Smooth muscle cell (in vitro differentiated cells): ENCODE measurements around the gene HOXB1. TPM values are rescaled to one million over a fixed set of nuclear protein-coding genes. Genes with fewer than 3 reads are reported as not detected.
"Not testable (repeated sequence)": the region's sequence is repeated elsewhere in the genome, so short reads cannot be mapped to it uniquely, and the experiment has no call there.

ENCODE experiments used
- DNase-seq: peaks from one replicate; lab custom pipeline; 2025; ENCODE audit not compliant: unreplicated experiment; lab: John Stamatoyannopoulos, UW
- H2AFZ ChIP-seq: fragments of 200-600 bp; sonication (generic); 2 replicates; pipeline ENCODE4 v1.6.0; 2016; ENCODE audit warnings: antibody characterized with exemption, low read depth, mild to moderate bottlenecking
- H3F3A ChIP-seq: fragments of 200-600 bp; sonication (generic); 2 replicates; pipeline ENCODE4 v1.6.0; 2017; ENCODE audit warnings: antibody characterized with exemption, low read depth
- H3K27ac ChIP-seq: fragments of 200-600 bp; sonication (generic); 2 replicates; pipeline ENCODE4 v1.5.1; 2016; ENCODE audit warnings: low read depth, mild to moderate bottlenecking
- H3K27me3 ChIP-seq: fragments of 200-600 bp; sonication (generic); 2 replicates; pipeline ENCODE4 v1.6.1; 2016; ENCODE audit warnings: low read depth, mild to moderate bottlenecking
- H3K36me3 ChIP-seq: fragments of 200-600 bp; sonication (generic); 2 replicates; pipeline ENCODE4 v1.5.1; 2016; ENCODE audit warnings: low read depth
- H3K4me1 ChIP-seq: fragments of 200-600 bp; sonication (generic); 2 replicates; pipeline ENCODE4 v1.5.1; 2016; ENCODE audit warnings: low read depth
- H3K4me2 ChIP-seq: fragments of 200-600 bp; sonication (generic); 2 replicates; pipeline ENCODE4 v1.6.0; 2016; ENCODE audit warnings: mild to moderate bottlenecking
- H3K4me3 ChIP-seq: fragments of 200-600 bp; sonication (generic); 2 replicates; pipeline ENCODE4 v1.5.1; 2016; ENCODE audit warnings: mild to moderate bottlenecking
- H3K79me2 ChIP-seq: fragments of 200-600 bp; sonication (generic); 2 replicates; pipeline ENCODE4 v1.6.0; 2016; ENCODE audit warnings: low read depth, mild to moderate bottlenecking
- H3K9ac ChIP-seq: fragments of 200-600 bp; sonication (generic); 2 replicates; pipeline ENCODE4 v1.6.0; 2016; ENCODE audit warnings: low read depth
- H3K9me3 ChIP-seq: fragments of 200-600 bp; sonication (generic); replicated peaks from 2 replicates; pipeline ENCODE4 v1.5.1; 2016; ENCODE audit warnings: low read depth
- H4K20me1 ChIP-seq: fragments of 200-600 bp; sonication (generic); 2 replicates; pipeline ENCODE4 v1.6.0; 2016; ENCODE audit warnings: low read depth
- CTCF ChIP-seq: fragments of 200-600 bp; sonication (generic); IDR thresholded peaks from 2 replicates; pipeline ENCODE4 v1.5.1; 2017; ENCODE audit warnings: borderline replicate concordance, mild to moderate bottlenecking, antibody characterized with exemption; ENCODE audit not compliant: insufficient read depth, poor library complexity, severe bottlenecking
- WGBS: methylation state at CpG from one replicate; pipeline ENCODE4 v1.1.7; 2016; ENCODE audit warnings: low lambda C conversion rate; 5-methylcytosine and 5-hydroxymethylcytosine counted together
- polyA plus RNA-seq: library from polyadenylated mRNA; unstranded; fragments of >200 nt; fragmentation: Nextera tagmentation; extraction: Ambion mirVana; gene quantifications from 2 replicates; pipeline ENCODE4 v1.2.1, GENCODE V29; 2016
- total RNA-seq: library from RNA; depleted of rRNA; stranded (reverse); fragments of >200 nt; gene quantifications from 2 replicates; pipeline ENCODE4 v1.2.3, GENCODE V29; 2014

The HOXB1 gene
- total and polyA plus RNA-seq, 2 experiments from 2014 or later, result not detected

GRCh38 chr17:48484256-48484655 lies 46.6 kb downstream of the HOXB1 start:
- TF ChIP-seq CTCF, result no peak
- Histone ChIP-seq H3K4me2 (peak overlapping the region; percentile 75), H4K20me1 (no peaks in the 10 kb centered on the region), H2AFZ (no peak overlapping the region), H3K36me3 (no peaks in the 10 kb centered on the region), H3K27me3 (no peaks in the 10 kb centered on the region), H3K9me3 (no peaks in the 10 kb centered on the region), H3K4me1 (peaks cover 9% of the 10 kb centered on the region), H3K27ac (peak overlapping the region; percentile 98), H3K4me3 (no peak overlapping the region), H3K9ac (peak overlapping the region; percentile 57), H3K79me2 (no peaks in the 10 kb centered on the region), H3F3A (peaks cover 22% of the 10 kb centered on the region)
- WGBS, result 83% methylated on average over 3 of the region's 3 CpGs
- DNase-seq, result no peak

GRCh38 chr17:48483471-48484131 lies 47.2 kb downstream of the HOXB1 start:
- H3K4me3 ChIP-seq, result no peak overlapping the region
- no peak overlapping the region for H2AFZ ChIP-seq
- H3K9ac ChIP-seq, result peak overlapping the region; percentile 86
- H3K36me3 ChIP-seq, result no peaks in the 10 kb centered on the region
- no peaks in the 10 kb centered on the region for H3K79me2 ChIP-seq
- H3K4me2 ChIP-seq, result peak overlapping the region; percentile 75
- H3F3A ChIP-seq, result peaks cover 22% of the 10 kb centered on the region
- H3K4me1 ChIP-seq, result peaks cover 9% of the 10 kb centered on the region
- no peaks in the 10 kb centered on the region for H4K20me1 ChIP-seq
- no peaks in the 10 kb centered on the region for H3K9me3 ChIP-seq
- 17% methylated on average over 6 of the region's 6 CpGs for WGBS
- TF ChIP-seq CTCF, result no peak
- no peak for DNase-seq
- peak overlapping the region; percentile 98 for H3K27ac ChIP-seq
- no peaks in the 10 kb centered on the region for H3K27me3 ChIP-seq

- no peak overlapping the region for H2AFZ ChIP-seq
- peaks cover 9% of the 10 kb centered on the region for H3K4me1 ChIP-seq
- WGBS, result 59% methylated on average over 6 of the region's 6 CpGs
Measured at GRCh38 chr17:48483004-48483403, 47.8 kb downstream of the HOXB1 start.

GRCh38 chr17:48482301-48482700 lies 48.5 kb downstream of the HOXB1 start:
- H3K27me3 ChIP-seq, DNase-seq, H3K79me2 ChIP-seq, H3K36me3 ChIP-seq, H3K9me3 ChIP-seq, H3K4me1 ChIP-seq, H3K4me3 ChIP-seq, H4K20me1 ChIP-seq, H2AFZ ChIP-seq: not testable (repeated sequence)
- Histone ChIP-seq H3K9ac (peak overlapping the region; percentile 86), H3K4me2 (peak overlapping the region; percentile 51), H3K27ac (peak overlapping the region; percentile 98), H3F3A (peaks cover 22% of the 10 kb centered on the region)
- 32% methylated on average over 4 of the region's 4 CpGs for WGBS

More at GRCh38 chr17:48483004-48483403, 47.8 kb downstream of the HOXB1 start:
- Histone ChIP-seq H4K20me1 (no peaks in the 10 kb centered on the region), H3K9me3 (no peaks in the 10 kb centered on the region), H3K9ac (peak overlapping the region; percentile 86), H3K4me3 (no peak overlapping the region), H3K27me3 (no peaks in the 10 kb centered on the region), H3K79me2 (no peaks in the 10 kb centered on the region), H3K4me2 (peak overlapping the region; percentile 51), H3K27ac (peak overlapping the region; percentile 98), H3K36me3 (no peaks in the 10 kb centered on the region), H3F3A (peaks cover 22% of the 10 kb centered on the region)
- DNase-seq, result no peak
- TF ChIP-seq CTCF, result no peak
